Stimulated activated CD8-positive, alpha-beta memory T cell treated with anti-CD3 and anti-CD28 coated beads, Interleukin-12 subunit alpha, Interleukin-12 subunit beta, amount 100 ng/mL, for 1 hour (primary cell): ENCODE results near the gene BBS7.

ENCODE experiments used
- DNase-seq: peaks from one replicate; pipeline ENCODE4 v3.0.0-alpha.2; 2020; ENCODE audit warnings: low read depth

BBS7 gene

DNA sequence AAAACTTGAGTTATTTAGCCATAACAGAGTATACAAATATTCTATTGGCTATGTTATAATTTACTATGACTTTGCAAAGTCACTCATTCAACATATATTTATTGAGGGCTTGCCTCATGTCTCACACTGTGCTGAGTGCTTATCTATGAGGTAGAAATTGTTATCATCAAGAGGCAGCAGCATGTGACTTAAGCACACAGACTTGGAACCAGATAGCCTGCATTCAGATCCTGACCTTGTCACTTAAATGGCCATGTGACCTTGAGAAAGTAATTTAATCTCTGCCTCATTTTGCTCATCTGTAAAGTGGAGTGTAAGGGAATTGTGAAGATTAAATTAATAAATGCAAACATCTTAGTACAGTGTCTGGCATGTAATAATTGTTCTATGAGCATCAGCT lies 79.3 kb downstream of the BBS7 start:
- no peak for DNase-seq

DNA sequence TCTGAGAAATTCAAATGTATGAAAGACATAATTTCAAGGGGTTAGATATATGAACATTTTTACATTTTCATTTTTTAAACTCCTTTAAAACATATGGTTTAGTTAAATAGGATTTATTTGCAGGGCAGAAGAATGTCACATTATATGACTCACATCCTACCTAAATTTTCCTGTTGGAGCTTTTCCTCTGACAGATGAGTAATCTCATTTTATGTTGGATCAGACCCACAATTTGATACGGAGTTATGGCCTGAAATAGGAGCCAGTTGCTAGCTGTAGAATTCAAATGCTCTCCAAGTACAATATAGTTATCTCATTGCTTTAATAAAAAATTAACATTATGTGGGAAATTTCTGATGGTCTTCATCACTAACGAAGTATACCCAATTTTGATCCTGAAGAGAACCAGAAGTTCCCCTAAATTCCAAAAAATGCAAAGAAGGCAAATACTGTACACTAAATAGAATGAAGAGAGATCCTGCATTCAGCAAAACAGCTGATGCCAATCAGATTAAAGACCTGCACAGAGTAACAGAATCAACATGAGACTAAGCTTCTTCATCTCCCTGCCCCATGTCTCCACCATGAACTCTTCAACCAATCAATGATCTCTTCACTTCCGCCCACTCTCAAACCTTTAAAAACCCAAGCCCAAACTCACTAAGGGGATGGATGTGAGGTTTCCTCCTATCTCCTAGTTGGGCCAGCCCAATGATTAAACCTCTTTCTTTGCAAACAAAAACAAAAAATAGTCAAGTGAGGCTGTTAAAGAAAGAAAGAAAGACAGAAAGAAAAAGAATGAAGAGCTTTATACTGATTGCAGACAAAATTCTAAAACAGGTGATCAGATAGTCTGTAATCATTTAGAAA lies 80.1 kb downstream of the BBS7 start:
- no peak for DNase-seq

DNA sequence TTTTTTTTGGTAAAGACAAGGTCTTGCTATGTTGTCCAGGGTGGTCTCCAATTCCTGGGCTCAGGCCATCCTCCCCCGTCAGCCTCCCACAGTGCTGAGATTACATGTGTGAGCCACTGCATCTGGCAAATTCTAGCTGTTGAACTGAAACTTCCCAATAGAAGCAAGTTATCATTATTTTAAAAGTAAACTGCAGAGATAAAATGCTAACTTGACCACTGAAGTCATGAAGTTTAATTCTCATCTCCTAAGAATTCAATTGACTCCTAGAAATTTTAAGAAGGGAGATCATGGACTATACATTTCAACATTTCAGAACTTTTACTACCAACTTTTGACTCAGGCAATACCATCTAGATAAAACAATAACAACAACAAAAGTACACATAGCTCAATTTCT lies 80.8 kb downstream of the BBS7 start:
- no peak for DNase-seq

DNA sequence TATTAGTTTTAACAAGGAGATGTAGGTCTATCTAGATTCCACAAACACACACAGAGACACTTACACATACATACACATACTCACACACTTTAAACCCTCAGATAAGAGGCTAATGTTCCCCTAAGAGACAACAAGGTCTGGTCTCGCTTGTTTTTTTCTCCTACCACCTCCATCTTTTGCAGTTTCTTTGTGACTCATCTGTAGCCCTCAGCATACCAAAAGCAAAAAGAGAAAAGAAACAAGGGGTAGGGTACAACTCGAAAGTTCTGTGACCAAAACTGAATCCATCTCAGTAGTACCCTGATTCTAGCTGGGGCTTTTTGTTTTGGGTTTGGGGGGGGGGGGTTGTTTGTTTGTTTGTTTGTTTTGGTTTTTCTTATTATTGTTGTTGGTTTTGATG lies 81.4 kb downstream of the BBS7 start:
- DNase-seq: no peak

DNA sequence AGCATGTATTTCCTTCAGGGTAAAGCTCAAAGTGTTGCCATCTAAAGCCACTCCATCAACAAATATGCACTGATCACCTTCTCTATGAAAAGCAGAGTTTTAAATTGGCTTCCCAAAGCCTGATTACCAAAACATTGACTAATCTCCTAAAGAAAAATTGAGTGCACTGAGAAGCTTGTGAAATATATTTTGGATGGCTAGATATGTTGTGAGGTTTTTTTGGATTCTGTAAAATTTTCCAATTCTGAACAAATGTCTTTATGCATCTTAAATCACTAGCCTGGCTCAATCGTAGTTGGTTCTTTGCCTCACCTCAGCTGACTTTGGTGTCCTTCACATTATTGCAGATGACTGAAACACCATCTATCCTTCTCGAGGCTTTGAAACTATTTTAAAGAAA lies 84.1 kb downstream of the BBS7 start:
- DNase-seq: no peak

DNA sequence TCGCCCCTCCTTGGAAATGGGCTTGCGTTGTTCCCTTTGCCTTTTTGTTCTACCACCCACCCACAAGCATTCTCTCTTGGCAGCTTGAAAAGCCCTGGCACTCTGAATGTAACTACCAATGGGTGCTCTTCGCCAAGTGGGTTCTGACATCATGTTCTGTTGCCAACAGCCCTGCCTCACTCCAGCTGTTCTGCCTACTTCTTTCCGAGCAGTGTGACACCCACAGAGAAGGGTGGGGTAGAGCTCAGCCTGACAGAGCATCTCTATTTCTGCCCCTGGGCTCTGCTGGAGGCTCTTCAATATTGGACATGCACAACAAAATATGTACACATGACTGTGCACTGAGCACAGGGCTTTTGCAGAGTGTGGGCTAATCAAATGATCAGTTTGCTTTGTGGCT lies 84.8 kb downstream of the BBS7 start:
- no peak for DNase-seq

DNA sequence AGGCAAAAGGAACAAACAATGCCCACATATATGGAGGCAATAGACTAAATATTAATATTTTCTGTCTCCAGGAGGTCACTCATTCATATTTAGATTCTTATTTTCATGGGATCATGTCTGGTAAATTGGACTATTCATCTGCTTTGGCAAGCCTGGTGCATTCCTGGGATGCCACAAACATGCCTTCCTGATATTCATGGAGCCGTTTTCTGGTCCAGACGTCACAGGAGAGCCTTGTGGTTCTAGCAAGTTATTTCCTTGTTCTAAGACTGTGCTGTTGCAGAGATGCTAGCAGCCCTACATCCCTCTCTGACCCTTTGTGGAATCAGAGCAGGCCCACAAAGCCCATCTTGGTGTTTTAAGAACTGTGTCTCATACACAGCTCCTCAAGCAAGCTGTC lies 85.3 kb downstream of the BBS7 start:
- DNase-seq: no peak

DNA sequence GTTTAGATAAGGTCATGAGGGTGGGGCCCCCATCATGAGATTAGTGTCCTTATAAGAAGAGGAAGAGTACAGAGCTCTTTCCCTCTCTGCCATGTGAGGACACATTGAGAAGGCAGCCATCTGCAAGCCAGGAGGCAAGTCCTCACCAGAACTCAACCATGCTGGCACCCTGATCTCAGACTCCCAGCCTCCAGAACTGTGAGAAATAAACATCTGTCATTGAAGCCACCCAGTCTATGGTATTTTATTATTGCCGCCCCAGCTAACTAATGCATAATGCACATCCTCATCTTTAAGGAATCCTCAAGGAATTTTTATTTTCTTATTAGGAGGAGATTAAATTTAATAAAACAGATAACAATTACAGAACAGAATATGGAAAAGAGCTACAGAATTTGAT lies 85.9 kb downstream of the BBS7 start:
- no peak for DNase-seq

DNA sequence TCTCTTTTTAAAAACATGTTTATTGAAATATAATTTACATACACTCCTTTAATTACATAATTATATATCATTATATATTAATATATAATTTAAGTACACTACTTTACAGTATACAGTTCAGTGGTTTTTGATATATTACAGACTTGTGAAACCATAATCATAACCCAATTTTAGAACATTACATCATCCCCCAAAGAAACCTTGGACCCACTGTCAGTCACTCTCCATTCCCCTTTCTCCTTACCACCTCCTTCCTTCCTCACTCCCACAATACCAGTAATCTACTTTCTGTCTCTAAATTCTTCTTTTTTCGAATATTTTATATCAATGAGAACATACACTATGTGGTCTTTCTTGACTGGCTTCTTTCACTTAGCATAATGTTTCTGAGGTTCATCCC lies 87.1 kb downstream of the BBS7 start:
- DNase-seq: no peak

DNA sequence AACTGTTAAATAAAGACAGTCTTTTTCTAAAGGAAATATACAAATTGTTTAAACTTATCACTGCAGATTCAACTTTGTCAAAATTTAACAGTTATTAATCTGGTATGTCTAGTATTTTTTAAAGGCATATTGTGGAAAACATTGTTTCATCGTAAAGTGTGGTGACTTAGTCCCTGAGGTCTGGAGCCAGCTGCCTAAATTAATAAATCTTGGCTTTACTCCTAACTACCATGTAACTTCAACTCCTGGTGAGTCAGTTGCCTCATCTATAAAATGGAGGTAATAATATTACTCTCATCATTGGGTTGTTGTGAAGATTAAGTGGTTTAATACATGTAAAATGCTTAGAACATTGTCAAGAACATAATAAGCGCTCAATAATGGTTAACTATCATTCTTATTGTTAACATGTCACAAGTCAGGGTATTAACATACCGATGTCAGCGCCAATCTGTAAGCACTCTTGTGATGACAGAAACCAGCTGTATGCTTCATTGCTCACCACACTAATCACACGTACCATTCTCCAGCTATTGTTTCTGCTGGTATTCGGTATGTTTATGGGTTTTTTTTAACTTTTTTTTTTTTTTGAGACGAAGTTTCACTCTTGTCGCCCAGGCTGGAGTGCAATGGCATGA lies 91.2 kb downstream of the BBS7 start:
- no peak for DNase-seq

DNA sequence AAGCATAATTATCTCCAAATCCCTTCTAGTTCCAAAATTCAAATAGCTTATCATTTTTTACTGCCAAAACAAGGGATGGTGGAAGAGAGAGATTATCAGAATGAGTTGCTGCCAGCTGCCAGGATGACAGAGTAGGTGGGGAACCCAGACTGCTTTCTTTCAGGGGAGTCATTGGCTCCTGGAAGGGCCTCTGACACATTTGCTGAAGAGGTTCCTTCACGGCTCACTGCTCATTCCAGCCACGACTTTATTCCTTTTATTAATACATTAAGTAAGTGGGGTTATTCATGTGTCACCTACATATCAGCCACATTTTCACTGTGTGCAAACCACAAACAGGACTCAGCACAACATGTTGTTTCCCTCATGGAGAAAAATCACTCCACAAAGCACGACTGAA lies 92.6 kb downstream of the BBS7 start:
- DNase-seq: no peak

DNA sequence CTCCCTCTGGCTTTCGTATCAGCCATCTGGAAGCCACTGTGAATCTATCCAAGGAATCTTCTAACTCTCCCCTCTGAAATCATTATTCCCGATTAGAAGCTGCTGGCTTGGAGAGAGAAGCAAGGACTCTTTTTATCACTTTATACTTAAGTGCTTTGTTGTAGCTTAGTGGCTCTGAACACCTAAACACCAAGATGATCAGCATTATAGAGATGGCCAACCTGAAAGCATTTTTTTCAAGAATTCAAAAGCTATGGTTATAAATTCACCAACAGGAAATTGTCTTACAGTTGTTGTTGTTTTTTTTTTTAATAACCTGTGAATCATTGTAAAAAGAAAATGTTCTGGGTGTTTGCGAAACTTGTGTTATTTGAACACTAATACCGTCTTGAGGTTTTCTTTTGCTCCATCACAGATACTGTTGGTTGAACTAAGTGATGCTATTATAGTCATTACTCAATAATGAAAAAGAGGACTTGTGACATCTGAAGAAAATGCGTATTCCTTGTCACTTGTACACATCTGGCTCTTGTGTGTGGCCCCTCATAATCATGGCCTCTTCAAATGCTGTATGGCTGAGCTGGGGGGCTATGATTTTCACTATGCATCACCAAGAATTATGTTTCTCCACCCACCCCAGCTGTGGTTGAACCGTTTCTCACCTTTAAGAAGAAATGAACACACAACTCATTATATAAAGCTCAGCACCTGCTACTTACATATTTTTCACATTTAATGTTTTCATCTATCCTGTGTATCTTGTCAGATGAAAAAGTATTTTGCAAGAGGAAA lies 93.5 kb downstream of the BBS7 start:
- DNase-seq: no peak
